ENCODE results near the gene LPP.

- TF ChIP-seq CTCF (IDR thresholded peaks at IDR 0.05; ENCODE audit: insufficient read depth, low read depth, low read length) (no peak), EZH2 (IDR thresholded peaks at IDR 0.05; ENCODE audit: insufficient read depth, low read length) (no peak)
Measured at GRCh38 chr3:188752850-188753249, 598.9 kb downstream of the LPP start.
